Umbilical cord (tissue), 2 donors: Measurements from ENCODE around the gene RNF208. TPM values are rescaled to one million over a fixed set of nuclear protein-coding genes. Genes with fewer than 3 reads are reported as not detected.
A peak's percentile ranks its signal among the peaks of the same experiment; 100 is the strongest.
"Not testable (repeated sequence)": the region's sequence is repeated elsewhere in the genome, so short reads cannot be mapped to it uniquely, and the experiment has no call there.

Experiments used
- DNase-seq: peaks from one replicate; pipeline ENCODE4 v3.0.0-alpha.2; 2015; ENCODE audit warnings: low spot score
- total RNA-seq: library from RNA; depleted of rRNA; stranded (reverse); fragments of >200 nt; gene quantifications from one replicate; pipeline ENCODE4 v1.2.3, GENCODE V29; 2014; ENCODE audit warnings: low replicate concordance; ENCODE audit not compliant: insufficient read depth

The RNF208 gene
- total RNA-seq, 1 donor from 2014 or later, result not detected

- no peak for DNase-seq
These were observed 31.9 kb upstream of the RNF208 start for GRCh38 chr9:137253717-137254623.

GRCh38 chr9:137252555-137253506, 30.8 kb upstream of the RNF208 start:
- no peak for DNase-seq

- no peak for DNase-seq
These were observed 29.6 kb upstream of the RNF208 start for GRCh38 chr9:137251490-137252268.

GRCh38 chr9:137251194-137251461, 29.1 kb upstream of the RNF208 start, which contains the start of gene STPG3:
TSS of gene STPG3 (plus strand) at chr9:137251286. CDS start at chr9:137251287, 1 bp downstream.
- no peak for DNase-seq

GRCh38 chr9:137250329-137251193, 28.5 kb upstream of the RNF208 start:
- no peak for DNase-seq

GRCh38 chr9:137247916-137248175, 25.8 kb upstream of the RNF208 start:
- no peak for DNase-seq

GRCh38 chr9:137247135-137247915, 25.3 kb upstream of the RNF208 start:
- no peak for DNase-seq

GRCh38 chr9:137245450-137246421, 23.7 kb upstream of the RNF208 start:
- no peak for DNase-seq

GRCh38 chr9:137244486-137245449, 22.7 kb upstream of the RNF208 start:
- no peak for DNase-seq

GRCh38 chr9:137243626-137244485, 21.8 kb upstream of the RNF208 start:
- no peak for DNase-seq

GRCh38 chr9:137243266-137243625, 21.2 kb upstream of the RNF208 start:
- not testable (repeated sequence) for DNase-seq

- DNase-seq, result no peak
These were observed 20.5 kb upstream of the RNF208 start for GRCh38 chr9:137242269-137243203.

GRCh38 chr9:137241490-137242268, 19.6 kb upstream of the RNF208 start:
- DNase-seq, result no peak

GRCh38 chr9:137240841-137241489, 18.9 kb upstream of the RNF208 start, which contains the start of gene TUBB4B:
TSS of gene TUBB4B (plus strand) at chr9:137241287. CDS start at chr9:137241361, 74 bp downstream.
- DNase-seq, result peak; percentile 100
